Uterus (tissue), 4 donors: ENCODE measurements around the gene ETV7. TPM values are rescaled to one million over a fixed set of nuclear protein-coding genes. Genes with fewer than 3 reads are reported as not detected.
A peak's percentile ranks its signal among the peaks of the same experiment; 100 is the strongest.

ENCODE experiments used
- DNase-seq, 2 donors: peaks; one replicate each; pipeline ENCODE4 v3.0.0-alpha.2; 2019 to 2020
- H3K27ac ChIP-seq, 2 donors: fragments of 200-600 bp; sonication (generic); 1 replicate in 1 of 2; 2 replicates in 1 of 2; pipeline ENCODE4 v1.5.1; 2016 to 2018
- H3K27me3 ChIP-seq, 2 donors: fragments of 200-600 bp; sonication (generic); one replicate each; pipeline ENCODE4 v1.5.1; 2018 to 2019; ENCODE audit warnings: control low read depth in 1 of 2
- H3K36me3 ChIP-seq, 2 donors: fragments of 200-600 bp; sonication (generic); one replicate each; pipeline ENCODE4 v1.5.1; 2019; ENCODE audit warnings: control low read depth in 1 of 2
- H3K4me1 ChIP-seq, 2 donors: fragments of 200-600 bp; sonication (generic); one replicate each; pipeline ENCODE4 v1.5.1; 2018 to 2019; ENCODE audit warnings: control low read depth in 1 of 2
- H3K4me3 ChIP-seq, 2 donors: fragments of 200-600 bp; sonication (generic); 1 replicate in 1 of 2; 2 replicates in 1 of 2; pipeline ENCODE4 v1.5.1; 2018 to 2019; ENCODE audit warnings: mild to moderate bottlenecking in 1 of 2
- H3K9me3 ChIP-seq, 2 donors: fragments of 200-600 bp; sonication (generic); one replicate each; pipeline ENCODE4 v1.5.1; 2019; ENCODE audit warnings: control low read depth in 1 of 2
- POLR2A ChIP-seq, 2 donors: fragments of 450-650 bp; IDR thresholded peaks; one replicate each; pipeline ENCODE4 v1.6.1; 2016; ENCODE audit warnings: antibody characterized with exemption in 2 of 2, mild to moderate bottlenecking in 1 of 2, moderate library complexity in 1 of 2
- intact Hi-C: fragments of 100-400 bp; cut with DNase I; formaldehyde crosslinking; loops from one replicate; pipeline ENCODE4 v1.15.1; 2023; ENCODE audit warnings: low total_unique reads
- total RNA-seq, 4 donors: library from RNA; depleted of rRNA in 3 of 4; stranded (reverse); fragments of >200 nt in 3 of 4; gene quantifications; one replicate each; pipeline versions ENCODE4 v1.1.0 to v1.2.4, GENCODE V29; 2014 to 2023
- TF ChIP-seq, protein P1 (sequence below), 4 experiments: fragments of 200-600 bp in 2 of 4; fragments of 450-650 bp in 2 of 4; sonication (generic) in 2 of 4; IDR thresholded peaks; one replicate each; pipeline ENCODE4 v1.5.1; 2016 to 2019; ENCODE audit warnings: antibody characterized with exemption in 4 of 4, mild to moderate bottlenecking in 2 of 4, moderate library complexity in 1 of 4
- donor health status: DM: yes; HTN: yes; CAD: no.

The ETV7 gene
- total RNA-seq, 4 donors from 2014 or later = 1.3 TPM; not detected in 3

DNA sequence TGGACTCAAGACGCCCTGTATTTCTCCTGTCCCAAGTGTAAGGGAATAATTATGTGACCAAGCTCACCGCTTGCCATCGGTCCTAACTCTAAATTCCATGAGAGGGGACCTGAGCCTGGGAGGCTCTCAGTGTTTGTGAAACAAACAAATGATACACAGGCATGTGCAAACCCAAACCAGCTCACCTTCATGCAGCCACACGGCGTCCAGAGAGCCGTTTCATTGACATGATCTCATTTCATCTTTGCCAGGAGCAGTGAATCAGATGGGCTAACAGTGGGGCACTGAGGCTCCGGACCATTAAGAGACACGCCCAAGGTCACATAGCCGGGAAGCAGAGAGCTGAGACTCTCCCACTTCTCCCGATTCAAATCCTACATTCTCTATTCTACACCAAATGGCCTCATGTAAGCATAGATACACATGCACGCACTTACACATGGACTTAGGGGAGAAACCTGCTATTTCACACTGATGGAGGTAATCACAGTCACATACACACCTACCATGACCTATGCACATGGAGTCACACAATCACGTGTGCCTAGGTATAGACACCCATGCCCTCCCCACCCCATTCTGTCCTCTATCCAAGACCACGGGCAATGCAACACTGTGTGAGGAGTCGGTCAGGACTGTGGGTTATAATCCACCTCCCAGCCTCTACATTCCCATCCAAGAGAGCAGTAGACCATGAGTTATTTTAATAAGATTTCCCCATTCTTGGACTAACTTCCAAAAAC lies 51.8 kb downstream of the ETV7 start:
- TF ChIP-seq, protein P1, sequence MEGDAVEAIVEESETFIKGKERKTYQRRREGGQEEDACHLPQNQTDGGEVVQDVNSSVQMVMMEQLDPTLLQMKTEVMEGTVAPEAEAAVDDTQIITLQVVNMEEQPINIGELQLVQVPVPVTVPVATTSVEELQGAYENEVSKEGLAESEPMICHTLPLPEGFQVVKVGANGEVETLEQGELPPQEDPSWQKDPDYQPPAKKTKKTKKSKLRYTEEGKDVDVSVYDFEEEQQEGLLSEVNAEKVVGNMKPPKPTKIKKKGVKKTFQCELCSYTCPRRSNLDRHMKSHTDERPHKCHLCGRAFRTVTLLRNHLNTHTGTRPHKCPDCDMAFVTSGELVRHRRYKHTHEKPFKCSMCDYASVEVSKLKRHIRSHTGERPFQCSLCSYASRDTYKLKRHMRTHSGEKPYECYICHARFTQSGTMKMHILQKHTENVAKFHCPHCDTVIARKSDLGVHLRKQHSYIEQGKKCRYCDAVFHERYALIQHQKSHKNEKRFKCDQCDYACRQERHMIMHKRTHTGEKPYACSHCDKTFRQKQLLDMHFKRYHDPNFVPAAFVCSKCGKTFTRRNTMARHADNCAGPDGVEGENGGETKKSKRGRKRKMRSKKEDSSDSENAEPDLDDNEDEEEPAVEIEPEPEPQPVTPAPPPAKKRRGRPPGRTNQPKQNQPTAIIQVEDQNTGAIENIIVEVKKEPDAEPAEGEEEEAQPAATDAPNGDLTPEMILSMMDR (IDR thresholded peaks at IDR 0.05) = no peak
- no peak for TF ChIP-seq POLR2A (IDR thresholded peaks at IDR 0.05)
- no peaks in the 10 kb centered on the region for H3K27me3 ChIP-seq
- intact Hi-C loops = no loop called here

DNA sequence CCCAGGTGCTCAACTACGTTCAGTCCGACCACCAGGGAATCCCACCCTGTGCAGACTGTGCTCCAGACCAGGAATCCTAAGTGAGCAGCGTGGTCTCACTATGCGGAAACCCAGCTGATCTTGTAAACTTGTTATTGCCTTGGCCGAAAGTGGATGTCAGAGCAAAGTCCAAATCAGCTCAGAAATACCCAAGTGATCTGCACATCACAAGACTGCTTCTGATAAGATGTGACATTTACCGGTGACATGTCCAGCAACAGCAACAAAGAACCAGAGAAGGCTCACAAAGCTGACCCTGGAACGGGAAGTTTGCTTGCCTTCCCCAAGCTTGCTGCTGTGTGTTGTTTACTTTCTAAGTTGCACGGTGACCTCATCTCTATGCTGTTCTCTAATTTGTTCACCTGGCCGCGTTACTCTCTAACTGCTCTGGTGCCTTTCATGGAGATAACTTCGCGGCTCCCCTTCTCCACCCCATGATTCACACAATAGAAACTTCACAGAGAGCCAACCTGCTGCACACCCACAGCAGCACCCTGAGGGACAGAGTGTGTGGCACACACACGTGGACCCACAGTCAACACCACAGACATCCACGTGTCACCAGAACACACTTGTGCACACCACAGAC lies 52.5 kb downstream of the ETV7 start:
- no peak for DNase-seq
- Histone ChIP-seq H3K4me3 (no peak overlapping the region), H3K4me1 (no peaks in the 10 kb centered on the region), H3K27me3 (no peaks in the 10 kb centered on the region), H3K36me3 (no peaks in the 10 kb centered on the region), H3K9me3 (no peaks in the 10 kb centered on the region), H3K27ac (peak overlapping the region in 1 of 2 donors; percentile 52)
- TF ChIP-seq POLR2A (IDR thresholded peaks at IDR 0.05) = no peak
- TF ChIP-seq, protein P1 (IDR thresholded peaks at IDR 0.05) = no peak
- intact Hi-C loops = no loop called here

More for the DNA sequence above, 51.8 kb downstream of the ETV7 start:
- no peak for DNase-seq
- H3K27ac ChIP-seq = no peak overlapping the region
- H3K36me3 ChIP-seq = no peaks in the 10 kb centered on the region
- no peak overlapping the region for H3K4me3 ChIP-seq
- no peaks in the 10 kb centered on the region for H3K4me1 ChIP-seq
- H3K9me3 ChIP-seq = no peaks in the 10 kb centered on the region

DNA sequence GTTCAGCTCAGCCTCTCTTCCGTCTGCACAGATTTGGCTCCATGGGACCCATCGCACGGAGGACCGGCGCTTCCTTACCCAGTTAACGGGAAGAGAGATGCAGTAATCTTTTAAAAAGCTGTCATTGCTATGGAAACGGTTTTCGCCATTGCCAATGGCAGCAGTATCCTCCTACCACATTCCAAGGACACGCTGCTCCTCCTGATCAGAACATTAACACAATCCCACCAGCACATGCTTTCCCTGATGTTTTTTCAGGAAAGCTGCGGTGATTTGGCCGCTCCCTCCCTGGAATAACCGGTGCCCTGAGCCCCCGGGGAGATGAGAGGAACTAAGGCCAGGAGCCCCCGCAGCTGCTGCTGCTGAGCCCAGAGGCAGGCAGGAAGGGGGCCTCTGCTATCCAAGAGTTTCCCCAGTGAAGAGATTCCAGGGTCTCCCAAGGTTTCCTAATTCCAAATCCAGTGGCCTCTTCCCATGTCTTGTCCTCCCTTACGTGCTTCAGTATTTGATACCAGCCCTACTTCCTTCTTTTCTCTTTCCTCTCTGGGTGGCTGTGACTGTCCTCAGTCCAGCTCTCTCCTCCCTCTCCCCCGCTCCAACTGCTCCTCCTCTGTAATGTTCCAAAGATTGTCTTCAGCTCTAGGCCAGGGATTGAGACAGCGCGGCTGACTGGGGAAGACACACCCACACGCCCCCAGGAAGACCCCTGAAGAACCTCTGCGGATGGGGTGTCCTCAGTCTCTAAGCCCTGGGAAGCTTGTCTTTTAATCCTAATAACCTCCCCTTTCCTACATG lies 53.3 kb downstream of the ETV7 start:
- Histone ChIP-seq H3K4me3 (no peak overlapping the region), H3K36me3 (no peaks in the 10 kb centered on the region), H3K27ac (peak overlapping the region in 1 of 2 donors; percentile 52), H3K27me3 (no peaks in the 10 kb centered on the region), H3K4me1 (no peaks in the 10 kb centered on the region), H3K9me3 (no peaks in the 10 kb centered on the region)
- DNase-seq = peak in 1 of 2 donors; percentile 47
- intact Hi-C loops = no loop called here
- TF ChIP-seq POLR2A (IDR thresholded peaks at IDR 0.05) = no peak
- TF ChIP-seq, protein P1 (IDR thresholded peaks at IDR 0.05) = no peak

DNA sequence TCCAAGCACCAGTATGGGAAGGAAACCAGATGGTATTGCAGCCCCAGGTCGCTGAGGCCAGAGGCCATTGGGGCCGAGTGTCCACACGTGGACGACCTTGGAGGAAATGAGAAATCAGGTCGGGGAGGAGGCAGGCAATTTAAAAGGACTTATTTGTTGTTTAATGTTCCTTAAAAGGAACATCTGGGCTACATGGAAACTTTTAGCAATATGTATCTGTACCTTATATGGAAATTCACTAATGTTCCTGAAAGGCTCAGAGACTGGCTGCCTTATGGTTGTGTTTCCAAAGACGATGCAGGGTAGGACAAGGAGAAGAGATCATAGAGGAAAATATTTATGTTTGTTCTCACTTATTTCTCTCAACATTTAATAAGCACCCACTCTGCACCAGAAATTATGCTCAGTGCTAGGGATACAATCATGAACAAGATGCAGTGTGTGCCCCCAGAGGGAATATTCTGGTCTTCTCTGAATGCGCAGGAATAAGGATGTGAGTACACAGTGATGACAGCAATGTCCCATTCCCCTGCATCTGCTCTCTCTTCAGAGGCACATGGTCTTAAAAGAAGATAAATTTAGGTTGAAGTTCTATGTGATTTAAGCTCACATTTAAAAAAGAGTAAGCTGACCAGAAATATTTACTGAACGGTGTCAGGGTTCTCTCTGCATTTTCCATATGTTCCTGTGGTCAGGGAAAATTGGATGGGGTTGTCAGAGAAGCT lies 54.1 kb downstream of the ETV7 start:
- DNase-seq = no peak
- Histone ChIP-seq H3K27me3 (no peaks in the 10 kb centered on the region), H3K9me3 (no peaks in the 10 kb centered on the region), H3K4me1 (no peaks in the 10 kb centered on the region), H3K4me3 (no peak overlapping the region), H3K27ac (peak overlapping the region in 1 of 2 donors; percentile 52), H3K36me3 (no peaks in the 10 kb centered on the region)
- intact Hi-C loops = no loop called here
- TF ChIP-seq POLR2A (IDR thresholded peaks at IDR 0.05) = no peak
- TF ChIP-seq, protein P1 (IDR thresholded peaks at IDR 0.05) = no peak
